Measurements from ENCODE around the gene ADGRL2.

Gene ADGRL2

GRCh38 chr1:81808760-81809159, 8.0 kb downstream of the ADGRL2 start:
- no peak for DNase-seq

- no peak for DNase-seq
These were observed 9.1 kb downstream of the ADGRL2 start for GRCh38 chr1:81809808-81810207.

GRCh38 chr1:81811757-81812371, 11.1 kb downstream of the ADGRL2 start:
- no peak for DNase-seq

- no peak for DNase-seq
These were observed 12.0 kb downstream of the ADGRL2 start for GRCh38 chr1:81812712-81813111.

- DNase-seq = no peak
These were observed 13.0 kb downstream of the ADGRL2 start for GRCh38 chr1:81813691-81814090.

- no peak for DNase-seq
These were observed 18.9 kb downstream of the ADGRL2 start for GRCh38 chr1:81819613-81820012.

GRCh38 chr1:81820765-81821164, 20.0 kb downstream of the ADGRL2 start:
- DNase-seq = no peak

GRCh38 chr1:81823082-81823481, 22.3 kb downstream of the ADGRL2 start:
- no peak for DNase-seq

GRCh38 chr1:81824759-81825158, 24.0 kb downstream of the ADGRL2 start:
- DNase-seq = no peak

- no peak for DNase-seq
These were observed 27.2 kb downstream of the ADGRL2 start for GRCh38 chr1:81827942-81828341.

- no peak for DNase-seq
These were observed 31.8 kb downstream of the ADGRL2 start for GRCh38 chr1:81832573-81832972.

- no peak for DNase-seq
These were observed 33.0 kb downstream of the ADGRL2 start for GRCh38 chr1:81833722-81834121.

GRCh38 chr1:81834268-81834667, 33.5 kb downstream of the ADGRL2 start:
- no peak for DNase-seq

- no peak for DNase-seq
These were observed 34.4 kb downstream of the ADGRL2 start for GRCh38 chr1:81834921-81835698.

- no peak for DNase-seq
These were observed 35.4 kb downstream of the ADGRL2 start for GRCh38 chr1:81836007-81836626.

- no peak for DNase-seq
These were observed 38.0 kb downstream of the ADGRL2 start for GRCh38 chr1:81838600-81839218.

GRCh38 chr1:81840805-81841204, 40.1 kb downstream of the ADGRL2 start:
- DNase-seq = no peak

- DNase-seq = no peak
These were observed 41.1 kb downstream of the ADGRL2 start for GRCh38 chr1:81841795-81842194.

- no peak for DNase-seq
These were observed 43.7 kb downstream of the ADGRL2 start for GRCh38 chr1:81844477-81844876.

- no peak for DNase-seq
These were observed 45.9 kb downstream of the ADGRL2 start for GRCh38 chr1:81846630-81847029.

GRCh38 chr1:81847063-81847462, 46.3 kb downstream of the ADGRL2 start:
- DNase-seq = no peak

- no peak for DNase-seq
These were observed 48.3 kb downstream of the ADGRL2 start for GRCh38 chr1:81848880-81849682.

GRCh38 chr1:81850031-81850430, 49.3 kb downstream of the ADGRL2 start:
- DNase-seq = no peak
